Upper lobe of left lung (tissue), 4 donors: ENCODE results near the gene PER3.

Experiments used
- CTCF ChIP-seq, 6 experiments: fragments of 450-650 bp in 4 of 6; fragments of 200-600 bp in 2 of 6; sonication (generic) in 2 of 6; IDR thresholded peaks; one replicate each; pipeline ENCODE4 v1.5.1; 2016 to 2019; ENCODE audit warnings: antibody characterized with exemption in 6 of 6
- POLR2A ChIP-seq, 4 donors: fragments of 450-650 bp; IDR thresholded peaks; one replicate each; pipeline ENCODE4 v1.5.1; 2016 to 2017; ENCODE audit warnings: antibody characterized with exemption in 4 of 4, mild to moderate bottlenecking in 2 of 4
- POLR2AphosphoS5 ChIP-seq, 2 donors: sonication (generic); formaldehyde crosslinking; IDR thresholded peaks; one replicate each; pipeline ENCODE4 v1.5.1; 2017; ENCODE audit warnings: antibody characterized with exemption in 2 of 2

- peak; percentile 80 to 91 for TF ChIP-seq POLR2AphosphoS5 (IDR thresholded peaks at IDR 0.05)
- TF ChIP-seq CTCF (IDR thresholded peaks at IDR 0.05): peak in 1 of 6 experiments; percentile 7
- peak in 3 of 4 donors; percentile 25 to 89 (median 87) for TF ChIP-seq POLR2A (IDR thresholded peaks at IDR 0.05)
Measured at GRCh38 chr1:7770997-7771822, 12.9 kb upstream of the PER3 start, which contains the start of gene VAMP3.
